ENCODE measurements around the gene SLC19A3. TPM values are rescaled to one million over a fixed set of nuclear protein-coding genes. Genes with fewer than 3 reads are reported as not detected.
"Not testable (repeated sequence)": the region's sequence is repeated elsewhere in the genome, so short reads cannot be mapped to it uniquely, and the experiment has no call there.

The SLC19A3 gene
- 0.57 TPM for total RNA-seq
- polyA plus RNA-seq, result 0.78 TPM
- long read RNA-seq, donor 1, result 0 reads
- long read RNA-seq, donor 2, result 0 reads
- long read RNA-seq, donor 3, result 0 reads
- long read RNA-seq, donor 4, result 0 reads
- long read RNA-seq, donor 5, result 0 reads
- long read RNA-seq, donor 6, full-length matches to known transcripts, result 1 of 1 reads
- long read RNA-seq, donor 6, partial matches to known transcripts, result 0 of 1 reads
- long read RNA-seq, donor 6, other reads (novel, unspliced or antisense), result 0 of 1 reads
- long read RNA-seq, donor 7, result 0 reads
- long read RNA-seq, donor 8, result 0 reads
- long read RNA-seq, donor 9, result 0 reads
- long read RNA-seq, donor 10, result 0 reads

DNA sequence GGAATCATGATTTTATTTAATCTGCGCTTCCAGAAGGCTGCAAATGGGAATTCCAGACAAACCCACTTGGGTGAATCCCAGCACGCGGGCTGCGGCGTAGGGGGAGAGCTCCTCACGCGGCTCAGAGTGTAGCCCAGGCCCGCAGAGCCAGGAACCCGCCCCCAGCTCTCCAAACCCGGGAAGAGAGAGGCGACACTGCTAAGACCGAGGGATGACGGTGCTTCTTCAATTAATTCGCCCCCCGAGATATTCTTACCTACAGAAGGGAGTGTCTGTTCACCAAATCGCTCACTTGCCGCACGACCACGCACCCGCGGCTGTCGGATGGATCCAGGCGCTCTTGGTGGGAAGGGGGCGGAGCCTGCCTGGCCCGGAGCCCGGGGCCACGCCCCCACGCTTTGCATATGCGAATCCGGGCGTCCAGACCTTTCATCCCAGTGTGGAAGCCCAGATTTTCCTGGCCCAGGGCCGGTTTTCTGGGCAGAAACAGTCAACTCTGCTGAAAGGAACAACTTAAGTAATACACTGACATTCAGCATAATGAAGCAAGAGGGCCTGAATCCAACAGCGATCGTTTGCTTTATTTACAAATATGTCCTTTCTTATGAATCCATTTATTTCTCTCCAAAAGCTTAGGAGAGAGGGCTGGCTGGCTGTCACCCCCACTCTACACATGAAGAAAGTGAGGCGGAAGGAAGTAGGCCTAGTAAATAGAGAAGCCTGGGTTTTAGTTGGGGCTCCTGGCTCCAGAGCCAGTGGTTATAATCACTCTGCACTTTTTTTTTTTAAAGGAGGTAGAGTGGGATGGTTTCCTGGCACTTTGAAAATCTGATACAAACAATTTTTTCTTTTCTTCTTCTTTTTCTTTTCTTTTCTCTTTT is at the start of gene SLC19A3:
SLC19A3 (minus strand) TSS at position 342 of the 881 bp plus-strand sequence. CDS start 15,710 bp downstream, outside the sequence.
- no peak within 1 kb of the TSS for H3K4me3 ChIP-seq (ENCODE audit: low read length in 2 of 2)
- H3K27ac ChIP-seq (ENCODE audit: low read depth in 1 of 2, low read length in 1 of 2), result no peak within 1 kb of the TSS
- H3K4me1 ChIP-seq (ENCODE audit: control insufficient read depth in 2 of 2, insufficient read depth in 2 of 2, low read length in 2 of 2), result no peaks in the 10 kb centered on the region
- 13% methylated on average over 35 of the region's 35 CpGs for WGBS
- H3K9me3 ChIP-seq (ENCODE audit: control insufficient read depth in 2 of 2, insufficient read depth in 1 of 2, low read length in 1 of 2), result no peaks in the 10 kb centered on the region
- peaks cover 0 to 17% of the 10 kb centered on the region in 2 donors for H3K27me3 ChIP-seq (ENCODE audit: control insufficient read depth in 2 of 2, insufficient read depth in 1 of 2, low read length in 1 of 2)
- no peaks in the 10 kb centered on the region for H3K36me3 ChIP-seq (ENCODE audit: control insufficient read depth in 2 of 2, insufficient read depth in 2 of 2, low read length in 1 of 2)
- DNase-seq (ENCODE audit: low read depth in 6 of 9, low spot score in 9 of 9), result peak in 5 of 9 donors; percentile 1 to 19 (median 15)

DNA sequence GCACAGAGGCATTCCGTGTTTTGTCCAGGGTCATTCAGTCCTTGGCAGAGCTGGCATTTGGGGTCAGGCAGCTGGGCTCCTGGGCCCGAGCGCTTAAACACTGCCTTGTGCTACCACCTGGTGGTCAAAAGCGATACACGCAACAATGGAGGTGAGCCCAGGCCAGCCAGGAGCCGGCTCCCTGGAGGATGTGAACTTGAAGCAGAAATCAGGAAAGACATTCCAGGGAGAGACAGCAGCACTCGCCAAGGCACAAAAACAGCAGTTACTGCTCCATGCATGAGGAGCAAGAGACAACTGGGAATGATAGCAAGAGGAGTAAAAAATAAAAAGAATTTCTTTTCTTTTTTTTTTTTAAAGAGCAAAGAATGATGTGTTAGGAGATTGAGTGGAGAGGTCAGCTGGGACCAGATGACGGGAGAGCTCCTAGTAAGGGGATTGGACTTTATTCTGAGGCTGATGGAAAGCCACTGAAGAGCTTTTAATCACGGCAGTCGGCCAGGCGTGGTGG is 48.6 kb upstream of the SLC19A3 start:
- Histone ChIP-seq H3K27me3 (ENCODE audit: control insufficient read depth in 2 of 2, insufficient read depth in 1 of 2, low read length in 1 of 2) (no peaks in the 10 kb centered on the region), H3K27ac (ENCODE audit: low read depth in 1 of 2, low read length in 1 of 2) (no peak overlapping the region), H3K4me1 (ENCODE audit: control insufficient read depth in 2 of 2, insufficient read depth in 2 of 2, low read length in 2 of 2) (no peaks in the 10 kb centered on the region), H3K9me3 (ENCODE audit: control insufficient read depth in 2 of 2, insufficient read depth in 1 of 2, low read length in 1 of 2) (no peaks in the 10 kb centered on the region), H3K4me3 (ENCODE audit: low read length in 2 of 2) (no peak overlapping the region), H3K36me3 (ENCODE audit: control insufficient read depth in 2 of 2, insufficient read depth in 2 of 2, low read length in 1 of 2) (no peaks in the 10 kb centered on the region)
- 36% methylated on average over 11 of the region's 11 CpGs for WGBS
- DNase-seq (ENCODE audit: low read depth in 6 of 9, low spot score in 9 of 9), result peak in 7 of 9 donors; percentile 19 to 56 (median 24)

DNA sequence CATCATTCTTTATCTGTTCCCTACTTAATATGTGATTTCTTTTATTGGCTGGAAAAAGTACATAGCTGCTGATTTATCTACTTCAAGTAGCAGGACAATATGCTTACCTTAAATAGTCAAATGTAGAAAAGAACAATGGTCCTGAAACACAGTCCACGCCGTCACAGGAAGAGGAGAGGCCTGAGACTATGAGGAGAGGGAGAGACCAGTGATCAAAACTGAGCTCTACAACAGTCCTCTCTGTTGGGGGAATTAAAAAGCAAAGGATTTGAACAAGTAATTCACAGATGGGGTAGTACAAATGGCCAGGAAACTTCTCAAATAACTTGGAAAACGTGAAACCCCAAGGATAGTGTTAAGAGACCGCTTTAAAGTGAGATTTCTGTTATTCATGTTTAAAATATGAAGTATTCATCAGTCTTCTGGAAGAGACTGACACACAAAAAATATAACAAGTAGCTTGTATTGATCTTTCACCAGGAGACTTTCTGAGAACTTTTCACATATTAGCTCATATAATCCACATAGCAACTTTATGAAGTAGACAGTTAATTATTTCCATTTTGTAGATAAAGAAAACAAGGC is 48.1 kb upstream of the SLC19A3 start:
- Histone ChIP-seq H3K27me3 (ENCODE audit: control insufficient read depth in 2 of 2, insufficient read depth in 1 of 2, low read length in 1 of 2) (no peaks in the 10 kb centered on the region), H3K4me1 (ENCODE audit: control insufficient read depth in 2 of 2, insufficient read depth in 2 of 2, low read length in 2 of 2) (no peaks in the 10 kb centered on the region), H3K4me3 (ENCODE audit: low read length in 2 of 2) (no peak overlapping the region), H3K36me3 (ENCODE audit: control insufficient read depth in 2 of 2, insufficient read depth in 2 of 2, low read length in 1 of 2) (no peaks in the 10 kb centered on the region), H3K9me3 (ENCODE audit: control insufficient read depth in 2 of 2, insufficient read depth in 1 of 2, low read length in 1 of 2) (no peaks in the 10 kb centered on the region), H3K27ac (ENCODE audit: low read depth in 1 of 2, low read length in 1 of 2) (no peak overlapping the region)
- DNase-seq (ENCODE audit: low read depth in 6 of 9, low spot score in 9 of 9), result no peak
- 88% methylated on average over 4 of the region's 4 CpGs for WGBS

DNA sequence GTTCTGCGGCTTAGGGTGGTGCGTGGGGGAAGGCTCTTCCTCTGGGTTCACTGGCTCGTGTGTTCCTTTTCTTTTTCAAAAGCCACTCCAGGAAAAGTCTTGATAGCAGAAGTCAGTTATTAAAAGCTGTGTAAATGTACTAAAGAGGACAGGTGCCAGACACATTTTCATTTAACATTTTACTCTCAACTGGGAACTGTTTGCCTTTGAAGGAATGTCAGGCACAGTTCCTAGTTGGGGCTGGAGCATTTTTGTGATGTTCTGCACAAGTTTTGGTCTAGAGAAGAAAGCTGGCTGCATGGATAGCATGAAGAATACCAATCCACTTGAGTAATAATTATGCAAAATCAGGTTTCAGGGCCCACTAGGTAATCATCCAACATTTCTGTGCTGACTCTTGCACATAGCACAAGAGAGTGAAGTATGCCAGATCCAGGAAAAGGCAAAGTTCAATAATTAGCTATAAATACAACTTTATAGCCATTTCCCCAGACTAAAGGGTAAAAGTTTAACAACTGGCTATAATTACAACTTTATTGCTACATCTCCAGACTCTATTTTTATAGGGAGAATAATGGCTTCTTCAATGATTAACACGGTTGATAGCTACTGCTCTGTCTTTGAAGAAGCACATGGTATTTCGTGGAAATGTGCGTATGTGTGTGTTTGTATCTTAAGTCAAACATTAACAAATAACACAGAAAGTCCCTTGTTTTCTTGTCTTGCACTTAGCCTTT is 44.1 kb upstream of the SLC19A3 start:
- no peak overlapping the region for H3K27ac ChIP-seq (ENCODE audit: low read depth in 1 of 2, low read length in 1 of 2)
- H3K4me1 ChIP-seq (ENCODE audit: control insufficient read depth in 2 of 2, insufficient read depth in 2 of 2, low read length in 2 of 2), result no peaks in the 10 kb centered on the region
- DNase-seq (ENCODE audit: low read depth in 6 of 9, low spot score in 9 of 9), result no peak
- no peaks in the 10 kb centered on the region for H3K27me3 ChIP-seq (ENCODE audit: control insufficient read depth in 2 of 2, insufficient read depth in 1 of 2, low read length in 1 of 2)
- no peak overlapping the region for H3K4me3 ChIP-seq (ENCODE audit: low read length in 2 of 2)
- H3K36me3 ChIP-seq (ENCODE audit: control insufficient read depth in 2 of 2, insufficient read depth in 2 of 2, low read length in 1 of 2), result no peaks in the 10 kb centered on the region
- WGBS, result 93% methylated on average over 6 of the region's 6 CpGs
- H3K9me3 ChIP-seq (ENCODE audit: control insufficient read depth in 2 of 2, insufficient read depth in 1 of 2, low read length in 1 of 2), result no peaks in the 10 kb centered on the region

DNA sequence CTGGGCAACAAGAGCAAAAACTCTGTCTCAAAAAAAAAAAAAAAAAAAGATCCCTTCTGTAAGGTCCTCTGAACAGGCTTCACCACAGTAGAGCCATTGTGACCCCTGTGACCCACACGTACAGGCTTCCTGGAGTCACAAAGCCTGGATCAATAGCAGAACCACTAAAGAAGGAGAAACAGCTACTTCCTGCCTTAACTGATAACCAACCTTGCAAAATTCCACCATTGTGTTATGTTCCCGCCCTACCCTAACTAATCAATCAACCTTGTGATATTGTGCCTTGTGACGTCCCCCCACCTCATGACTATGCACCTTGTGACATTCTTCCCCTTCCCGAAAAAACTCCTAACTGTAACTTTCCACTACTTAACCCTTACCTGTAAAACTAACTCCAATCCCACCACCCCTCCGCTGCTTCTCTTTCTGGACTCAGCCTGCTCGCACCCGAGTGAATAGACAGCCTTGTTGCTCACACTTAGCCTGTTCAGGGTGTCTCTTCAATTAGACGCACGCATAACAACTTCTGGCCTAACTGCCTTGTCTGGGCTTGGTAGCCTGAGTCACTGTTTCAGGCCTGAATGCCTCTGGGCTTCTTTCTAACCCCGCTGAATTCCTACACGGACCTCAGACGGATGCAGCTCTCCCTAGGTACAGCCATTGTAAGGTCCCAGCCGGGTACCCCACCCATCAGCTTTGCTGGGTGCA is 41.7 kb upstream of the SLC19A3 start:
- DNase-seq (ENCODE audit: low read depth in 6 of 9, low spot score in 9 of 9), result no peak
- H3K36me3 ChIP-seq (ENCODE audit: control insufficient read depth in 2 of 2, insufficient read depth in 2 of 2, low read length in 1 of 2), result no peaks in the 10 kb centered on the region
- no peak overlapping the region for H3K4me3 ChIP-seq (ENCODE audit: low read length in 2 of 2)
- H3K4me1 ChIP-seq (ENCODE audit: control insufficient read depth in 2 of 2, insufficient read depth in 2 of 2, low read length in 2 of 2), result no peaks in the 10 kb centered on the region
- H3K9me3 ChIP-seq (ENCODE audit: control insufficient read depth in 2 of 2, insufficient read depth in 1 of 2, low read length in 1 of 2), result no peaks in the 10 kb centered on the region
- no peaks in the 10 kb centered on the region for H3K27me3 ChIP-seq (ENCODE audit: control insufficient read depth in 2 of 2, insufficient read depth in 1 of 2, low read length in 1 of 2)
- no peak overlapping the region for H3K27ac ChIP-seq (ENCODE audit: low read depth in 1 of 2, low read length in 1 of 2)
- 80% methylated on average over 13 of the region's 13 CpGs for WGBS

DNA sequence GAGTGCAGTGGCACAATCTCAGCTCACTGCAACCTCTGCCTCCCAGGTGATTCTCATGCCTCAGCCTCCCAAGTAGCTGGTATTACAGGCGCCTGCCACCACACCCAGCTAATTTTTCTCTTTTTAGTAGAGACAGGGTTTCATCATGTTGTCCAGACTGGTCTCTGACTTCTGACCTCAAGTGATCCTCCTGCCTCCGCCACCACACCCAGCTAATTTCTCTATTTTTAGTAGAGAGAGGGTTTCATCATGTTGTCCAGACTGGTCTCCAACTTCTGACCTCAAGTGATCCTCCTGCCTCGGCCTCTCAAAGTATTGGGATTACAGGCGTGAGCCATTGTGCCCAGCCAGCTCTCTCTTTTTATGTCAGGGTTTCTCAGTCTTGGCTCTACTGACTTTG is 38.4 kb upstream of the SLC19A3 start:
- H3K4me1 ChIP-seq (ENCODE audit: control insufficient read depth in 2 of 2, insufficient read depth in 2 of 2, low read length in 2 of 2); H3K4me3 ChIP-seq (ENCODE audit: low read length in 2 of 2); H3K9me3 ChIP-seq (ENCODE audit: control insufficient read depth in 2 of 2, insufficient read depth in 1 of 2, low read length in 1 of 2); H3K27me3 ChIP-seq (ENCODE audit: control insufficient read depth in 2 of 2, insufficient read depth in 1 of 2, low read length in 1 of 2); DNase-seq (ENCODE audit: low read depth in 6 of 9, low spot score in 9 of 9); H3K36me3 ChIP-seq (ENCODE audit: control insufficient read depth in 2 of 2, insufficient read depth in 2 of 2, low read length in 1 of 2); H3K27ac ChIP-seq (ENCODE audit: low read depth in 1 of 2, low read length in 1 of 2): not testable (repeated sequence)
- WGBS, result 84% methylated on average over 4 of the region's 4 CpGs

DNA sequence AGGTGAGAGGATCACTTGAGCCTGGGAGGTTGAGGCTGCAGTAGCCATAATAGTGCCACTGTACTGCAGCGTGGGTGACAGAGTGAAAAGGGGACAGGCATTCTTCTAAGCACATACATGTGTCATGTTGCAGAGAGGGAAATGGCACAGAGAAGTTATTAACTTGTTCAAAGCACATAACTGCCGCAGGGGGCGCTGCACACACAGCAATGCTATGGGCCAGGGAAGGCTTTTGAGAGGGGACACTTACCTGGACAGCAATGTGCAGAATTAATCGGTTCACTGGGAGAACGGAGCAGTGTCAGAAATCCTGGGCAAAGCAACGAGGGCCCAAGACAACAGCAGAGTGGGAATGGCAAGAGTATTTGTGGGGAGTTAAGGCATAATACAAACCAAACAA is 30.3 kb upstream of the SLC19A3 start:
- no peaks in the 10 kb centered on the region for H3K9me3 ChIP-seq (ENCODE audit: control insufficient read depth in 2 of 2, insufficient read depth in 1 of 2, low read length in 1 of 2)
- no peaks in the 10 kb centered on the region for H3K36me3 ChIP-seq (ENCODE audit: control insufficient read depth in 2 of 2, insufficient read depth in 2 of 2, low read length in 1 of 2)
- H3K4me1 ChIP-seq (ENCODE audit: control insufficient read depth in 2 of 2, insufficient read depth in 2 of 2, low read length in 2 of 2), result no peaks in the 10 kb centered on the region
- H3K27ac ChIP-seq (ENCODE audit: low read depth in 1 of 2, low read length in 1 of 2), result no peak overlapping the region
- DNase-seq (ENCODE audit: low read depth in 6 of 9, low spot score in 9 of 9), result no peak
- H3K27me3 ChIP-seq (ENCODE audit: control insufficient read depth in 2 of 2, insufficient read depth in 1 of 2, low read length in 1 of 2), result no peaks in the 10 kb centered on the region
- WGBS, result 92% methylated on average over 6 of the region's 6 CpGs
- no peak overlapping the region for H3K4me3 ChIP-seq (ENCODE audit: low read length in 2 of 2)

DNA sequence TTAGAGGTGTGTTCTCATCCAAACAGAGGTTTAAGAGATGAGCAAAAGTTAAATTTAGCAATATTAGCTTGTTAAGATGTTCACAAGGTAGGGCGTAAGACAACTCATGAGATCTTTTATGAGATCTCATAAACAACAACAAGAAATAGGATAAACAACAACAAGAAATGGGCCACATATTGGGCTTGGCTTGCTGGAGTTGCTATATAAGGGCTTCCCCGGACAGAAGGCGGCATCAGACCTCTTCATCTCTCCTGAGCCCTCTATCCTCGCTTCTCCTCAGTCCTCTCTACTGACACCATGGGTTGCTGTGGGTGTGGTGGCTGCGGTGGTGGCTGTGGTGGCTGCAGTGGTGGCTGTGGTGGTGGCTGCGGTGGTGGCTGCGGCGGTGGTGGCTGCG is 27.8 kb upstream of the SLC19A3 start, which contains the start of gene SCYGR8:
SCYGR8 (plus strand) TSS at position 301 of the 400 bp plus-strand sequence; CDS start at position 301, 0 bp downstream.
- no peaks in the 10 kb centered on the region for H3K9me3 ChIP-seq (ENCODE audit: control insufficient read depth in 2 of 2, insufficient read depth in 1 of 2, low read length in 1 of 2)
- no peak for DNase-seq (ENCODE audit: low read depth in 6 of 9, low spot score in 9 of 9)
- H3K27me3 ChIP-seq (ENCODE audit: control insufficient read depth in 2 of 2, insufficient read depth in 1 of 2, low read length in 1 of 2), result no peaks in the 10 kb centered on the region
- no peak within 1 kb of the TSS for H3K4me3 ChIP-seq (ENCODE audit: low read length in 2 of 2)
- 90% methylated on average over 7 of the region's 9 CpGs for WGBS
- no peaks in the 10 kb centered on the region for H3K4me1 ChIP-seq (ENCODE audit: control insufficient read depth in 2 of 2, insufficient read depth in 2 of 2, low read length in 2 of 2)
- H3K36me3 ChIP-seq (ENCODE audit: control insufficient read depth in 2 of 2, insufficient read depth in 2 of 2, low read length in 1 of 2), result no peaks in the 10 kb centered on the region
- H3K27ac ChIP-seq (ENCODE audit: low read depth in 1 of 2, low read length in 1 of 2), result no peak within 1 kb of the TSS

Measured in thymus (tissue), 14 donors.